ENCODE measurements around the gene ARHGAP10. TPM values are rescaled to one million over a fixed set of nuclear protein-coding genes. Genes with fewer than 3 reads are reported as not detected.

The ARHGAP10 gene
- total and polyA plus RNA-seq, 10 of the 15 experiments (the other 5 are each of a cell fraction or from before 2014, with no cell fraction given) = 1.3 to 25.8 (median 17.2) TPM

GRCh38 chr4:147735413-147736301, 3.8 kb downstream of the ARHGAP10 start (continued):
- TF ChIP-seq JUND (IDR thresholded peaks at IDR 0.05; ENCODE audit: low read depth, low read length) = no peak
- peak; percentile 84 for TF ChIP-seq JUNB (IDR thresholded peaks at IDR 0.05)
- no peak for TF ChIP-seq BACH1 (IDR thresholded peaks at IDR 0.05; ENCODE audit: borderline replicate concordance)
- peak; percentile 68; the same call in 1 of the 2 replicates for TF ChIP-seq ATF2 (IDR thresholded peaks at IDR 0.05; ENCODE audit: low read length)
- TF ChIP-seq NFXL1 (IDR thresholded peaks at IDR 0.05; ENCODE audit: borderline replicate concordance) = no peak
- TF ChIP-seq TCF12 (IDR thresholded peaks at IDR 0.05; ENCODE audit: low read depth, low read length) = no peak
- no peak for TF ChIP-seq SPI1 (IDR thresholded peaks at IDR 0.05; ENCODE audit: borderline replicate concordance, insufficient read depth, low read depth, low read length)
- TF ChIP-seq EZH2 (IDR thresholded peaks at IDR 0.05; ENCODE audit: borderline replicate concordance, control insufficient read depth, low read depth, low read length) = no peak
- peak; percentile 56; the same call in 1 of the 2 replicates for TF ChIP-seq MTA3 (IDR thresholded peaks at IDR 0.05; ENCODE audit: borderline replicate concordance, low read length)
- TF ChIP-seq POLR2AphosphoS5 (IDR thresholded peaks at IDR 0.05; ENCODE audit: low read length) = no peak
- no peak for TF ChIP-seq RBBP5 (conservative IDR thresholded peaks at IDR 0.05)
- TF ChIP-seq ZNF687 (IDR thresholded peaks at IDR 0.05) = no peak
- no peak for TF ChIP-seq MLLT1 (IDR thresholded peaks at IDR 0.05)
- no peak for TF ChIP-seq E4F1 (IDR thresholded peaks at IDR 0.05; ENCODE audit: borderline replicate concordance, partially characterized antibody)
- TF ChIP-seq YY1 (IDR thresholded peaks at IDR 0.05; ENCODE audit: low read depth, low read length) = no peak
- TF ChIP-seq NRF1 (conservative IDR thresholded peaks at IDR 0.05; ENCODE audit: low read depth, low read length) = no peak
- TF ChIP-seq PBX3 (IDR thresholded peaks at IDR 0.05; ENCODE audit: insufficient replicate concordance, low read depth, low read length) = no peak
- no peak for TF ChIP-seq STAT3 (IDR thresholded peaks at IDR 0.05; ENCODE audit: low read depth, low read length)

Data from GM12878 (cell line).